Activated CD8-positive, alpha-beta memory T cell treated with anti-CD3 and anti-CD28 coated beads for 4 hours (primary cell): ENCODE measurements around the gene CNOT6.

ENCODE experiments used
- DNase-seq, 2 donors: peaks; one replicate each; pipeline ENCODE4 v3.0.0-alpha.2; 2020; ENCODE audit warnings: low read depth in 2 of 2

CNOT6 gene

DNA sequence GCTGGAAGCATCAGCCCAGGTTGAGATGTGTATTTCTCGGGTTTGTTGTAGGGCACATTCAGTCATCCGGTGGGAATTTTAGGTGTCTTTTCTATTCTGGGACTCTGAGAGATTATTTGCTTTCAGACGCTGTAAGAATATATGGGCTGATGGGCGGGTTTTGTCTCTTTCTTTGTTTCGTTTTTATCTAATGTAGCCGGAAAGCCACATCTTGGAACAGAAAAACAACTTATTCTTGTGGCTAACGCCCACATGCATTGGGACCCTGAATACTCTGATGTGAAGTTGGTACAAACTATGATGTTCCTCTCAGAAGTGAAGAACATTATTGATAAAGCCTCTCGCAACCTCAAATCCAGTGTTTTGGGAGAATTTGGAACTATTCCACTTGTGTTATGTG is 74.7 kb downstream of the CNOT6 start:
- no peak for DNase-seq

DNA sequence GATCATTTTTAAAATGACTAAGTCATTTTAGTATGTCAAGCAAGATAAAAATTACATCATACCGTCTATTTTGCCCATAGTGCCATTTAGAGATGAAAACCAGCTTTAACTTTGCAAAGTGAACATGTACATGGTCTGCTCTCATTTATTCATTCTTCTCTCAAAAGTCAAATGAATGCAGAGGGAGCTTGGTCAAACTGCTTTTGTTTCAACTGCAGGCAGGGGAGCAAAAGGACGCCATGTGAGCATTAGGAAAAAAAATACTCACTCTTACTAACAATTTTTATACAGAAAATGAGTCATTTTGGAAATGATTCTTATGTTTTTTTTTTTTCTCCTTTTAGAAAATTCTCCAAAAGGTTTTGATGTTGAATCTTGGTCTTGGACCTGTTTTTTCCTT is 81.4 kb downstream of the CNOT6 start:
- DNase-seq = no peak

DNA sequence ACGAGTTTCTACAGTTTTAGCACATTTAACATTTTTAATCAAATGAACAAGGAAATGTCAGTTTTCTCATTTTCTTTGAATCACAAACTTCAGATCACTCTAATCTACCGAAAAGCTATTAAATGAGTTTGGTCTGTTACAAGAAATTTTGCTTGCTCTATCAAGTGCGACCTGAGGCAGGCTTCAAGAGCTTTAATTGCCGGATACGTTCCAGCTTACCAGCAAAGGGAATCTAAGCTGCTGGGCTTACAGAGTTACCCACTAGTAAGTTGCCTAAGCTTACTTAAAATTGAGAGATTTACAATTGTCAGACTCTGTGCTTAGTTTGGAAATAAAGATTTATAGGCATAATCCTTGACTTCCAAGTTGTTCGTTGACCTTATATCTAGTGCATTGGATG is 86.5 kb downstream of the CNOT6 start:
- DNase-seq = no peak

DNA sequence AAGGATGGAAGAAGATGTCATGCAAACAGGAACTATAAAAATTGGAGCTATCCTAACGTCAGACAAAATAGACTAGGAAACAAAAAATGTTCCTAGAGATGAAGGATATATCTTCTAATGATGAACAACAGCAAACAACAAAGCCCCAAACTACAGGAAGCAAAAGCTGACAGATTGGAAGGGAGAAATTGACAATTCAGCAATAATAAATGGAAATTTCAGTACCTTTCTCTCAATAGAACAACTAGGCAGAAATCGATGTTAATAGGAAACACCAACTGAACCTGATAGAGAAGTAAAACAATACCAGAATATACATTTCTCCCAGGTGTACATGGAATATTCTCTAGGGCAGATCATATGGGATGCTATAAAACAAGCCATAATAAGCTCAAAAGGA is 89.6 kb downstream of the CNOT6 start:
- no peak for DNase-seq

DNA sequence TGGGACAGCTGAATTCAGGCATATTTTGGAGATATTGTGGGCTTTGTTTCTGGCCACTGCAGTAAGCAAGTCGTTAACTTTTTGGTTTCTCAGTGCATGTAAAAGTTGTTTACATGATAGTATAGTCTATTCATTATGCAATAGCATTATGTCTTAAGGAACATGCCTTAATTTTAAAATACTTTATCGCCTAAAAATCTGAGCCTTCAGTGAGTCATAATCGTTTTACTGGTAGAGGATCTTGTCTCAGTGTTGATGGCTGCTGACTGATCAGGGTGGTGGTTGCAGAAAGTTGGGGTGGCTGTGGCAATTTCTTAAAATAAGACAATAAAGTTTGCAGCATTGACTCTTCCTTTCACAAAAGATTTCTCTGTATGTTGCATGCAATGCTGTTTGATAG is 92.0 kb downstream of the CNOT6 start:
- DNase-seq = no peak

DNA sequence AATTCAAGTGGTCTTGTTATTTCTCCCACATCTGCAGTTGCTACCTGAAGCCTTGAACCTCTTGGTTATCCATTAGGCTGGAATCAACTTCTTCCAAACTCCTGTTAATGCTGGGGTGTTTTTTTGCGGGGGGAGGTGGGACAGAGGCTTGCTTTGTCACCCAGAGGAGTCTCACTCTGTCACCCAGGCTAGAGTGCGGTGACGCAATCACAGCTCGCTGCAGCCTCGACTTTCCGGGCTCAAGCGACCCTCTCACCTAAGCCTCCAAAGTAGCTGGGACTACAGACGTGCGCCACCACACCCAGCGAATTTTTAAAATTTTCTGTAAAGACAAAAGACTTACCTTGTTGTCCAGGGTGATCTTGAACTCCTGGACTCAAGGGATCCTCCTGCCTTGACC is 92.7 kb downstream of the CNOT6 start:
- DNase-seq = no peak

DNA sequence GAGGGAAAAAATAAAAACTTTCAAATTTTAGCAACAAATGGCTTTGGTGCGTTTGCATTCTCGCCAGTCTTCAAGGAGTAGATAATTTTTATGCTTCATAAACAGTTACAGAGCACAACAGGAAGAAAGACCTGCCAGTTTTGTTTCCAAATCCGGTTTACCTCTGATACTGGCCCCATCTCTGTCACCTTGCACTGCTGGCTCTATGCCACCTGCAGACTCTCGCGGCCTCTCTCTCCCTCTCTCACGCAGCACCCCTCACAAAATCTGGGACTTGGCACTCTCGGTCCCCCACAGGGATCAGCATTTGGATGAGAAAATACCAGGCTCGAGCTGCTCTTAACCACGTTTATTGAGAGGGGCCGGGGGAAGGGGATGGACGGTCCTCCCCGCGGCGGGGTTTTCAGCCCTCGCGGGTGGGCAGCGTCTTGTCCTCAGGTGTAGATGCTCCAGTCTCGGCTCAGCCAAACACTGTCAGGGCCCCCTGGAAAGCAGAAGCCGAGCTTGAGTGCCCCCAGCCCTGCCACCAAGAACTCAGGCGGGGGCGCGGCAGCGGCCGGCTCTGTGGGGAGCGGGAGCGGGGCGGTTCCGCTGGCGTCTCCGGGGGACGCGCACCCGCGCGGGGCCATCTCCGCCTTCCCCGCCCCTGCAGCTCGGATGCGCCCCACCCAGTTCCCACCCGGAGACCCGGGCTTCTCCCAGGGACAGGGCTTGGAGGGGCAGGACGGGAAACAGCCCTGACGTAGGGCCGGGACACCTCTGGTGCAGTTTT is 95.8 kb downstream of the CNOT6 start:
- DNase-seq = no peak

DNA sequence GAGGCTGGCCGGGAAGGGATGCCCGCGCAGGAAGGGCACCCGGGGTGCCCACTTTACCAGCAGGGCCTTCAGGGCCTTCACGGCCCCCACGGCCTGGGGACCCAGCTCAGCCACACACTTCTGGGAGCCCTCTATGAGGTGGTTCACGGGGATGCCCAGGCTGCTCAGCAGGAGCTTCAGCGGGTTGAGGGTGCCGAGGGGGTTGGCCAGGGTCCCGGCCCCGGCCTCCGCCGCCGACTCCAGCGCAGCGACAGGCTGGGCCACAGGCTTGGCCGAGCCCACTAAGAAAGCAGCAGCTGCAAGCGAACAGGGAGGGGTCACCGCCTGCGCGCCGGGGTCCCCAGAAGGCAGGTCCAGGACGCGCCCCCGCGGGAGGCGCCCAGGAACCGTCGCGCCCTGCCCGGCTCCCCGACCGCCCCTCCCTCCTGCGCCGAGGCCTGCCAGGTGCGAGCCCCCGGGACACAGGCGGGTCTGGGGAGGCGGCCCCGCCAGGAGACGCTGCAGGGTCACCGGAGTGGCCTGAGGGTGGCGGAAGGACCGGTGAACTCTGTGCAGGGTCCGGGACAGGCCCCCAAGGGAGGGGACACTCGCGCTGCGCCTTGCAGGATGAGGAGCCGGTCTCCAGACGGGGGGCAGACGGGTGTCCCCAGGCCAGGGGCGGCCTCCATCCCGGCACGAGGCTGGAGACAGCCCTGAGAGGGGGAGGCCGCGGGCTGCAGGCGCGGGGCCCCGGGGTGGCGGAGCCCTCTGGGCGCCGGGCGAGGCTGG is 96.5 kb downstream of the CNOT6 start:
- no peak for DNase-seq

DNA sequence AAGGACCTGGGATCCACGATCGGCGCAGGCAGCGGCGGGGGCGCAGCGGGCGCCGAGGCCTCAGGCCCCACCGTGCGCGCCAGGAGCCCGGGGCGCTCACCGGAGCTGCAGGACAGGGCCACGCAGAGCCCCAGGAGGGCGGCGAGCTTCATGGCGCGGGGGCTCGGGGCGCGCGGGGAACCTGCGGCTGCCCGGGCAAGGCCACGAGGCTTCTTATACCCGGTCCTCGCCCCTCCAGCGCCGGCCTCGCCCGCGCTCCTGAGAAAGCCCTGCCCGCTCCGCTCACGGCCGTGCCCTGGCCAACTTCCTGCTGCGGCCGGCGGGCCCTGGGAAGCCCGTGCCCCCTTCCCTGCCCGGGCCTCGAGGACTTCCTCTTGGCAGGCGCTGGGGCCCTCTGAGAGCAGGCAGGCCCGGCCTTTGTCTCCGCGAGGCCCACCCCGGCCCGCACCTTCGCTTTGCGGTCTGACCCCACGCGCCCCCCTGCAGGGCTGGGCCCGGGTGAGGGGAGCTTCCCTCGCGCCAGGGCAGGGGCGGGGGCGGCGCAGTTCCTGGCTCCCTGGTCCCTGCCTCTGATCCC is 97.2 kb downstream of the CNOT6 start, which contains the start of gene SCGB3A1:
Gene SCGB3A1, minus strand, starts transcription at position 189 of the 577 bp plus-strand sequence. Its CDS starts 37 bp downstream, at position 152.
- DNase-seq = no peak

DNA sequence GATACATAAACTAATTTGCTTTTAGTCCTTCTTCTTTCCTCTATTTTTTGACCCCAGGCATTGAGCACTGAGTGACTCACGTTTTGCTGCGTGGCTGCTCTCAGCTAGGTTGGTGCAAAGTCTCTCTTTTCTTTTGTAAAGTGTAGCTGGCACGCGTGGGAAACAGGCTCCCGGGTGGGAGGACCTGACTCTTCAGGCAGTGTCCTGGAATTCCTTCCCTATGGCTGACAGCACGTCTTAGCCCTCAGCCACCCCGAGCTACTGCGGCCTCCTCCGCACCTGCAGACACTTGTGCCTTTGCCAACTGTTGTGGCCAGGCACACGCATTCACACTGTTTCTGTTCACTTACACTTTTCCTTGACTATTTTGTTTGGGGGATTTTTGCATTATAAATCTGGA is 98.0 kb downstream of the CNOT6 start:
- DNase-seq = no peak

DNA sequence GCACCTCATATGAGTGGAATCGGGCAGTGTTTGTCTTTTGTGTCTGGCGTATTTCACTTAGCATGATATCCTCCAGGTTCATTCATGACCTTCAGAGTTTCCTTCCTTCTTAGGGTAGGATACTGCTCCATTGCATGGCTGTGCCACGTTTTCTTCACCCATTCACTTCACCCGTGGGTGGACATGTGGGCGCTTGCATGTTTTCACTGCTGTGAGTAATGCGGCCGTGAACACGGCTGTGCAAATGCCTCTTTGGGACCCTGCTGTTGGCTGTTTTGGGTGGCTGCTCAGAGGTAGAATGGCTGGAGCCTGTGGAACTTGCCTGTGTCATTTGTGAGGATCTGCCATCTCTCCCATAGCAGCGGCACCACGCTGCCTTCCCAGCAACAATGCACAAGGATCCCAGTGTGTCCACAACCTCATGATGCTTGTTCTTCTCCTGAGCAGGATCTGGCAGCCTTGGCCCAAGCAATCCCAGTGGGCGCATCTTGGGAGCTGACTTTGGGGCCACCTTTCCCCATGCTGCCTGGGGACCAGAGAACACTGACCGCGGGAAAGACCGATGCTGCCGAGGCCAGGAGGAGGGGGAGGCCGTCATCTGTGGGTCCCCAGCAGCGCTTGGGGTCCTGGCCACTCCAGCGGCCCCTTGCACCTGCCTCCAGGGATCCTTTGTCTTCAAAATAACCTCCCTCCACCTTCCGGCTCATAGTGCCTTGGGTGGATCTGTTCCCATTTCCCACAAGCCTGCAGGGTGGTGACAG is 99.4 kb downstream of the CNOT6 start:
- no peak for DNase-seq

DNA sequence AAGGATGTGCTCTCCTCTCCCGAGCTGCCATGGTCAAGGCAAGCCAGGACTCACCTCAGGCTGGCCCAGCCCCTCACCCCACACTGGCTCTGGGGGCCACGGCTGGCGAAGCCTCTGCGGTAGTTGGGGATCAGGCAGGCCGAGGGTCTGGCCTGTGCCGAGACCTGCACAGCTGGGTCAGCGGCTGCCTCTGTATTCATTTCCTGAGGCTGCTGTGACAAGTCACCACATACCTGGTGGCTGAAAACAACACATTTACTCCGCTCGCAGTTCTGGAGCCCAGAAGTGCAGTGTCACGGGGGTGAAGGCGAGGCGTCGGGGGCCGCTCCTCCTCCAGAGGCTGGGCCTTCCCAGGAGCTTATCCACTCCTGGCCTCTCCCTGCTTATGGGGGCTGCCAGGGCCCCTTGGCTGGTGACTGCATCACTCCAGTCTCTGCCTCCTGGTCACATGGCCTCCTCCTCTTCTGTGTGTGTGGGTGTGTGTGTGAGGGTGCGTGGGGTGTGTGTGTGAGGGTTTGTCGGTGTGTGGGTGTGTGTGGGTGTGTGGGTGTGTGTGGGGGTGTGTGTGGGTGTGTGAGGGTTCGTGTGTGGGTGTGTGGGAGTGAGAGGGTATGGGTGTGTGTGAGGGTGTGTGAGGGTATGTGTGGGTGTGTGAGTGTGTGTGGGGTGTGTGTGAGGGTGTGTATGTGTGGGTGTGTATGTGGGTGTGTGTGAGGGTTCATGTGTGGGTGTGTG is 100.3 kb downstream of the CNOT6 start:
- DNase-seq = no peak

DNA sequence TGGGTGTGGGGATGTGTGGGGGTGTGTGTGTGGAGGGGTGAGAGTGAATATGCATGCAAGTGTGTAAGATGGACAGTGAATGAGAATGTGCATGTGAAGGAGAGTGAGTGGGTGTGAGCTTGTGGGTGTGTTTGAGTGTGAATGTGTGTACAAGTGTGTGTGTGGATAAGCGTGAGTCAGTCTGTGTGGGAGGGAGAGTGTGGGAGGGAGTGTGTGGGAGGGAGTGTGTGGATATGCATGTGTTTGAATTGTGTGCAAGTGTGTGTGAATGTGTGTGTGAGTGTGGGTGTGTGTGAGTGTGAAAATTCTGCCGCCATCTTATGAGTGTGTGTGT is 100.8 kb downstream of the CNOT6 start:
- no peak for DNase-seq

DNA sequence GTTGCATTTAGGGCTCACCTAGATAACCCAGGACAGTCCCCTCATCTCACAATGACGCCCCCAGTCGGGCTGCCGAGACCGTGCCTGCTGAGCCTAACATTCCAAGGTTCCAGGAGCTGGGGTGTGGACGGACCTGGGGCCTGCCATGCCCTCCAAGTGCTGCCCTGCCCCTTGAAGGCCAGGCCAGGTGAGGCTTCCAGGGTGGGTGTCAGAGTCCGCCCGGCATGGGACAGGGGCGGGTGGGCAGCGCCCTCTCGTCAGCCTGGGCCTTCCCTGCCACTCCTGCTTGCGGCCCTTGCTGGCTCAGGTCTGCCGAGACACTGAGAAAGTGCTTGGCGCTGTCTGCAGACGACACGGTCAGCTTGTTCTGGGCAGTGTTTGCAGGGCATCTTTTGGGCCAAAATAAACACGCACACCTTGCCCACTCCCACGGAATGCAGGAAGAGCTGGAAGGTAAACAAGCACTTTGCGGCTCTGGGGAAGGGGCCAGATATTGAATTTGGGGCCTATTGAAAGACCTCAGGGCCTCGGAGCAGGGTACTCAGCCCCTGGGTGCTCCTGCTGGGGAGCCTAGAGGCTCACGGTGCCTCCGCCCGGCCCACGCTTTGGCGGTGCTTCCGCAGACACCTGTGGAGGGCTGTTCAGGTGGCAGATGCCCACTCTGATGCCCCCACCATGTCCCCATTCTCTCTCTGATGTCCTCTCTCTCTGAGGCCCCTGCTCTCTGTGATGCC is 101.4 kb downstream of the CNOT6 start:
- no peak for DNase-seq

DNA sequence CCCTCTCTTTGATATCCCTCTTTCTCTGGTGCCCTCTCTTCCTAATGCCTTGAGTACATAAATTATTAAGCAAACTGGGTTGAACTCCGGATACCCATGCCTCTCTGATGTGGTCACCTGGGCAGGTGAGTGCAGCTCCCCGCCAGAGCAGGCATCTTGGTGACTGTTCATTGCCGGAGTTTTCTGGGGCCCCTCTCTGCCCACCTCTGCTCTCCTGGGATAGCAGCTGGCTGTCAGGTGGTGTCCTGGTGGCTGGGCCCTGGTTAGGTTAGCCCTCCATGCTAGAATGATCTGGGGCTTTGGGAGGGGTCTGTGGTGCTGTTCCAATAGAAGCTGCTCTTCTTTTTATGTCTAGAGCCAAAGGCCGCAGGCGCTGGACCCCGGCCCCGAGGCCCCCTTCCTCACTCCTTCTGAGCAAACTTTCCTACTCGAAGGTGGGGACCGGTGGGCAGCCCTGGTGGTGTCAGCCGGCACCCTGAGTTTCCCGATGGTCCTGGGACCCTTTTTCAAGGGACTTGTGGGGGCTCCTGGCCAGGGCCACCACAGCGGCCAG is 102.0 kb downstream of the CNOT6 start:
- no peak for DNase-seq

DNA sequence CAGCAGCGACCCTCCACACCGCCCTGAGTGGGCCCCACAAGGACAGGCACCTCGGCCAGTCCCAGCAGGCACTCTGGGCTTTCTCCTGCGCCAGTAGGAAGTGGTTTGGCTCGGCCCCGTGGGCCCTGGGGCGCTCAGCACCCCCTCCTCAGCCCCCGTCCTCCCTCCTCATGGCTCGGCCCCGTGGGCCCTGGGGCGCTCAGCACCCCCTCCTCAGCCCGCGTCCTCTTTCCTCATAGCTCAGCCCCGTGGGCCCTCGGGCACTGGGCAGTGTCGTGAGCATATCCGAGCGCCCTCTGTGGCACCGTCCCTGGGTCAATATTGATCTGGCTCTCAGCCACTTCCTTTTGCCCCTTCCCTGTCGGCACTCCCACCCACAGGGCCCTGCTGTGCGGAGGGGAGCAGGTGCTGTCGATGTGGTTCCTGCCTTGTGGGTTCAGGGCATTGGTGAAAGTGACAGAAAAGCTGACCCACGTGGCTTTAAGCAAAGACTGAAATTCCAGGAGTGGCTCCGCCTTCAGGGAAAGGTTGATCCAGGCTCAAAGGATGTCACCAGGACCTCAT is 102.6 kb downstream of the CNOT6 start:
- DNase-seq = no peak

DNA sequence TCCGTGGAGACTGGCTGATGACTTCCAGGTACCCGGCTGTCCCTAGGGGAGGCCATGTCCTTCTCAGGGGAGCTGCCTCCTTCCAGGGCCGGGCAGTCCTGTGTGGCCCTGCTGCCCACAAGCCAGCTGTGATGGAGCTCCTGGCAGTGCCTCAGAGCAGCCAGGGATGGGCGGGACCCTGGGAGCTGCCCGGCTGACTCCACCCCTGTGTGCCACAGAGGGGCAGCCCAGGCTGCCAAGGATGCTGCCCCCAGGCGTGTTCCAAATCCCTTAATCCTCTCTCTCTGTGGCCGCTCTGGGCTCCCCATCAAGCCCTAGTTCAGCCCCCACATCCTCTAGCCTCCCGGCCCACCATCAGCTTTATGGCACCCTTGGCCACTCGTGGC is 104.1 kb downstream of the CNOT6 start:
- no peak for DNase-seq

DNA sequence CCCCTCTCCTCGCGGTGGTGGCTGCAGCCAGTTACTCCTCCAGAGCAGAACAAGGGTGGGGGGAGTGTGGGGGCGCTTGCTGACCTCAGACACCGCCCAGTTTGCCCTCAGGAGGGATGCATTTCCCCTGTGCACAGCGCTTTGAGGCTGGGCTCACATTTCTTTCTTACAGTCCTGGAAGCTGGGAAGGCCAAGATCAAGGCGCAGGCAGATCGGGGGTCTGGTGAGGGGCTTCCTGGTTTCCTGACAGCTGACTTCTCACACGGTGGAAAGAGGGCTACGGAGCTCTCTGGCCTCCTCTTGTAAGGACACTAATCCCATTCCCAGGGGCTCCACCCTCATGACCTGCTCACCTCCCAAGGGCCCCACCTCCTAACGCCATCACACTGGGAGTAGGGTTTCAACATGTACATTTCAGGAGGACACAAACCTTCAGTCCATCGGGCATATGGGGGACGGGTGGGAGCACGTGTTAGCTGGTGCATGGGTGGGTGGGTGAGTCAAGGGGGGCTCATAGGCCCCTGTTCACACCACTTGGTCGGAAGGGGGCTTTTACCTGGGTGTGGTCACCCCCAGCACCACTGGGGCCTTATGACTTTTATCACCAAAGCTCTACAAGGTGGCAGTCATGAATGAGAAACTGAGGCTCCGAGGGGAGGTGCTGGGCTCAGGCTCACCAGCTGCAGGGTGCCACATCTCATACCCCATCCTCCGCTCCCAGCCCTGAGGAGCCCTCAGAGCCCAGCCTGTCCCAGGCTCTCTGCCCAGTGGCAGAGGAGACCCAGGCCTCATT is 104.8 kb downstream of the CNOT6 start:
- DNase-seq = no peak

DNA sequence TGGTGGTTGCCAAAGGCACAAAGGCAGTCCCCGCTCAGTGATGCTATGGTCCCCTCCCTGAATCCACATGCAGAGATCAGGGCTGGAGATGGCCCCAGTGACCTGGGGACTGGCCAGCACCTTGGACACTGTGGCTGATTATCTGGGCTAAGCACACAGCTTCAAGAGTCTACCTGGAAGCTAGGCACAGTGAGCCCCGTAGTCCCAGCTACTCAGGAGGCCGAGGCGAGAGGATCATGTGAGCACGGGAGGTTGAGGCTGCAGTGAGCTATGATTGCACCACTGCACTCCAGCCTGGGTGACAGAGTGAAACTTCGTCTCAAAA is 105.4 kb downstream of the CNOT6 start:
- no peak for DNase-seq
